ENCODE data around the gene BPGM. TPM values are rescaled to one million over a fixed set of nuclear protein-coding genes. Genes with fewer than 3 reads are reported as not detected.

BPGM gene
- total RNA-seq, 4 donors from 2014 or later: 11.1 to 14.0 (median 12.4) TPM

- TF ChIP-seq CTCF (IDR thresholded peaks at IDR 0.05; ENCODE audit: low read depth): no peak
Observed at GRCh38 chr7:134693256-134693655, 46.6 kb downstream of the BPGM start.

- no peak for TF ChIP-seq CTCF (IDR thresholded peaks at IDR 0.05; ENCODE audit: low read depth)
Observed at GRCh38 chr7:134694299-134694698, 47.6 kb downstream of the BPGM start.

GRCh38 chr7:134694767-134695166 is 48.1 kb downstream of the BPGM start:
- TF ChIP-seq CTCF (IDR thresholded peaks at IDR 0.05; ENCODE audit: low read depth): no peak

- TF ChIP-seq CTCF (IDR thresholded peaks at IDR 0.05; ENCODE audit: low read depth): no peak
Observed at GRCh38 chr7:134695321-134695860, 48.7 kb downstream of the BPGM start.

- no peak for TF ChIP-seq CTCF (IDR thresholded peaks at IDR 0.05; ENCODE audit: low read depth)
Observed at GRCh38 chr7:134696261-134696660, 49.6 kb downstream of the BPGM start.

- no peak for TF ChIP-seq CTCF (IDR thresholded peaks at IDR 0.05; ENCODE audit: low read depth)
Observed at GRCh38 chr7:134697205-134697886, 50.7 kb downstream of the BPGM start.

GRCh38 chr7:134698481-134698880 is 51.8 kb downstream of the BPGM start:
- no peak for TF ChIP-seq CTCF (IDR thresholded peaks at IDR 0.05; ENCODE audit: low read depth)

All from subcutaneous adipose tissue (tissue), 4 donors.